Anterior cingulate cortex (tissue), 58 donors: ENCODE results near the gene PADI1.

ENCODE experiments used
- DNase-seq, 58 donors: peaks; one replicate each; lab custom pipeline; 2025; lab: John Stamatoyannopoulos, UW

The PADI1 gene, protein sequence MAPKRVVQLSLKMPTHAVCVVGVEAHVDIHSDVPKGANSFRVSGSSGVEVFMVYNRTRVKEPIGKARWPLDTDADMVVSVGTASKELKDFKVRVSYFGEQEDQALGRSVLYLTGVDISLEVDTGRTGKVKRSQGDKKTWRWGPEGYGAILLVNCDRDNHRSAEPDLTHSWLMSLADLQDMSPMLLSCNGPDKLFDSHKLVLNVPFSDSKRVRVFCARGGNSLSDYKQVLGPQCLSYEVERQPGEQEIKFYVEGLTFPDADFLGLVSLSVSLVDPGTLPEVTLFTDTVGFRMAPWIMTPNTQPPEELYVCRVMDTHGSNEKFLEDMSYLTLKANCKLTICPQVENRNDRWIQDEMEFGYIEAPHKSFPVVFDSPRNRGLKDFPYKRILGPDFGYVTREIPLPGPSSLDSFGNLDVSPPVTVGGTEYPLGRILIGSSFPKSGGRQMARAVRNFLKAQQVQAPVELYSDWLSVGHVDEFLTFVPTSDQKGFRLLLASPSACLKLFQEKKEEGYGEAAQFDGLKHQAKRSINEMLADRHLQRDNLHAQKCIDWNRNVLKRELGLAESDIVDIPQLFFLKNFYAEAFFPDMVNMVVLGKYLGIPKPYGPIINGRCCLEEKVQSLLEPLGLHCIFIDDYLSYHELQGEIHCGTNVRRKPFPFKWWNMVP

DNA sequence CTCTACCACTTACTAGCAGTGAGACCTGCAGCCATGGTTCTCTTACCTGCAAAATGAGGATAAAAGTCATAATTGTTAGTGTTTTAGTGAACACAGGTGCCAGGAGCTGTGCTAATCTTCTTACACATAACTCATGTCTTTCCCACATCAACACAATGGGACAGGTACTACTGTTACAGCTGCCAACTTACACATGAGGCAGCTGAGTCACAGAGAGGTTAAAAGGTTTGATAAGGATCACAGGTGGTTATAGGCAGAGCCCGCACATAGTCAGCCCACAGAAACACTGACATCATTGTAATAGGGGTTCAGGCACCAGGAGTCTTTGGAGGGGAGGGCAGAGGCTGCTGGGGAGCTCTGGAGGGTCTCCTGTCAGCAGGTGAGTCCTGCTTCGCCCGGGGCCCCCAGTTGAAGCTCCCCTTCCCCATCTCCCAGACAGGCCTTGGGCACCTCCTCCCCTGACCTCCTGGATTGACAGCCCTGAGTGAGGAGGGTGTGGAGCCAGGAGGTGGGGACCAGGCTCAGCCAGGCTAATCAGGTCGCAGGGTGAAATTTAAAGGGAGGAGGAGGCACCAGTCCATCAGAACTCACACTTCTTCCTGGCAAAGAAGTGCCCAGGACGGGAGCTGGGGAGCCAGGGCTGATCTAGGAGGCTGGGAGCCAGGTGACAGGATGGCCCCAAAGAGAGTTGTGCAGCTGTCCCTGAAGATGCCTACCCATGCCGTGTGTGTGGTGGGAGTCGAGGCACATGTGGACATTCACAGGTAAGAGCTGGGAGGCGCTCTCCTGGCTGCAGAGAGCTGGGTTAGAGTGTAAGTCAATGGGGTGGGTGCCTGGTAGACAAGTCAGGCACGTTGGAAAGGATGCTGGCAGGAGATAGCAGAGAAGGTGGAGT lies at the start of gene PADI1:
PADI1 (plus strand) TSS at position 583 of the 895 bp plus-strand sequence; CDS start at position 673, 90 bp downstream.
- no peak for DNase-seq

DNA sequence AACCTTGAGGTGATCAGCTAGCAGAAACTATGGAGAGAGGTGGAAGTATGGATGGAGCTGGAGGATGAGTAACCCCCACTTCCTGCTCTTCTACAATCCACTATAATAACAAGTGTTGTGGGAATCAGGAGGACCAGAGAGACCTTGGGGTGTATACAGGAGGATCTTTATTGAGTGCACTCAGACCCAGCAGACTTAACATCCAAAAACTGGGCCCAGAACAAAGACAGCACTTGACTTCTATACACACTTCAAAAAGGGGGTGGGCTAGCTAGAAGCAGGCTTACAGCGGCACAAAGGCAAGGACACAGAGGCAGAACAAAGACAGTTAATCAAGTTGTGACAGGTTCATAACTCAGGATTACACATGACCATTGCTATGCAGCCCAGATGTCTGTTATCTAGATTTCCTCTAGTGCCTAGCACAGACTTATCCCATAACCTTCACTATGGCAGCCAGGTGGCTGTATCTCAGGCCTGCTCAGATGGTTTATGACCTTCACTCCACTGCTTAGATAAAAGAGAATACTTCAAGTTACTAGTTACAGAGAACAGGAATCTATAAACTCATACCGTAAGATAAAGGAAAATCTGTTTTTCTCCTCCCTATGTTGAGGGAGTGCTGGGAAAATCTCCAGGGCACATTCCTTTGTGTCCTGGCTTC lies 49.5 kb upstream of the PADI1 start:
- no peak for DNase-seq

DNA sequence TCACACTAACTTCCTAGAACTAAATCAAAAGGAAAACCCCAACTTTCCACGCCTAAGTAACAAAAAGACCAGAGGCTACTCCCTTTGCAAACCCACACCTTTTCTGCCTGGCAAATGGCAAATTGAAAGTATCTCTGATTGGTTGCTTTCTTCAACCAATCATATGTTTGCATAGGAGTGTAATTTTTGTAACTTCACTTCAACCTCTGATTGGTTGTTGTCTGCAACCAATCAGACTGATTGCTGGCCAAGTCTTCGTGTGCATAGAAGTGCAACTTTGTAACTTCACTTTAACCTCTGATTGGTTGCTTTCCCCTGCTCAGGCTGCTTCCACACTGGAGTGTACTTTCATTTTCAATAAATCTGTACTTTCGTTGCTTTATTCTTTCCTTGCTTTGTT lies 48.8 kb upstream of the PADI1 start:
- DNase-seq = no peak

DNA sequence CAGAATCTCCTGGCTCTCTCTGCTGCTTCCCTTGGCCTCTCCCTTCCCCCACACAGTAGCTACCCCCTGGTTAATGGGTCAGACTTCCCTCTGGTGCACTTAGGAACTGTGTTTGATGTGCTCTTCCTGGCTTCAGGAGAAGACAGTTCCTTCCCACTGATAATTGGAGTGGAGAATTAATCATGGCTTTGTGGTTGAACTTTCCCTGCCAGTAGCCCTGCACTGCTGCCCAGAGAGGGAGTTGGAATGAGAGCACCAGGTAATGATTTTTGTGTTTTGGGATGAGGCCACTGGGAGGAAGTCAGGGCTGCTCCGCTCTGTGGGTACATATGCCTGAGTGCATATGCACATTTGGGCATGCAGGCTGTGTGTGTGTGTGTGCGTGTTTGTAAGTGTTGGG lies 46.0 kb upstream of the PADI1 start:
- DNase-seq = no peak

DNA sequence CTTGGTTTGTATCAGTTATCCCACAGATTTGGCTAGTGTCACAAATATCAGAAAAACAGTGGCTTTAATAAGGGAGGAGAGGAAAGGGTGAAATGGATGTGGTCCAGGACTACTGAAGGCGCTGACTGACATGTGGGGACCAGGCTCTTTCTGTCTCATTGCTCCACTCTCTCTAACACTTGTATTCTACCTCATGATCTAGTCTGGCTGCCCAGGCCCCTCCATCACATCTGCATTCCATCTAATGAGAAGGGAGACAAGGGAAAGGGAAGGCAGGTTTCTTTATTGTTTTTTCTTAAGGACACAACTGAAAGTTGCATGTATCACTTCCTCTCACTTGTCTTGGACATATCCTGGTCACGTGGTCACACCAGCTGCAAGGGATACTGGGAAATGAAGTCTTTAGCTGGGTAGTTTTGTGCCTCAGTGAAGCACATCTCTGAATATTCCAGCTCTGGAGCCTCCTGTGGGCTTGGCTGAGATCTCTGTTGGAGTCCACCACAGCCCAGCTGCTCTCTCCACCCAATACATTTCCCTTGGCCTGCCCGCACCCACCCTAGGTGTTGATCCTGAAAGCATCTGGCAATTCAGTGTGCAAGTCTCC lies 43.7 kb upstream of the PADI1 start:
- DNase-seq = no peak

DNA sequence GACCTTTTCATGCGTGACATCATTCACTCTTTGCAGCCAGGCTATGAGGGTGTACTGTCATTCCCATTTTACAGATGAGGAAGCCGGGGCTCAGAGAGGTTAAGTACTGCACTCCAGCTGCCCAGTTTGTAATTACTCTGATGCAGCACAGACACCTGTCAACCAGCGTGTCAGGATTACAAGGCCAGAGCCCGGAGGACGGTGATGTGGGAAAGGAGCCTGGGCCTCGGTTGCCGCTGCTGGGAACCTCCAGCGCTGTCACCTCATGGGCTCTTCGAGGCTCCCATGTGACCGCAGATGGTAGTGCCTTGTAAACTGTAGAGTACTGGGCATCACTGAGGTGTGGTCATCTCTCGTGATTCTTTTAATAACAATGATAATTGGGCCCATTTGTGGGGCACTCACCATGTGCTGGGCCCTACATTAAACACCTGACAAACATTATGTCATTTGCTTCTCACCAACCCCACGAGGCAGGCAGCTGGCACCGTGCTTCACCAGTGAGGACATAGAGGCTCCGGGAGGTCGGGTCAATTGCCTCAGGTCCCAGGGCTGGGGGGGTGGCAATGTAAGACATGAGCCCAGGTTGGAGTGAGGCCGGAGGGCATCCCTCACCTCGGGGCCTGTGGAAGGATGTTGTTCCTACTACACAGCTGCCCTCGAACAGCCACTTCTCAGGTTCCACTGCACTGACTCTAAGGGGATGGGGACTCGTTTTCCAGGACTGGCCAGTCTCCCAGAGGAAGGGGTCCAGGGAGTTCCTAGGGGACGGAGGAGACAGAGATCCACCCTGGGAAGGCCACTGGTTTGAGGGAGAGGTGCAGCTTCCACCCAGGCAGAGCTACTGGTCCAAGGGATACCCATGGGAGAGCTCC lies 42.8 kb upstream of the PADI1 start:
- DNase-seq = no peak

DNA sequence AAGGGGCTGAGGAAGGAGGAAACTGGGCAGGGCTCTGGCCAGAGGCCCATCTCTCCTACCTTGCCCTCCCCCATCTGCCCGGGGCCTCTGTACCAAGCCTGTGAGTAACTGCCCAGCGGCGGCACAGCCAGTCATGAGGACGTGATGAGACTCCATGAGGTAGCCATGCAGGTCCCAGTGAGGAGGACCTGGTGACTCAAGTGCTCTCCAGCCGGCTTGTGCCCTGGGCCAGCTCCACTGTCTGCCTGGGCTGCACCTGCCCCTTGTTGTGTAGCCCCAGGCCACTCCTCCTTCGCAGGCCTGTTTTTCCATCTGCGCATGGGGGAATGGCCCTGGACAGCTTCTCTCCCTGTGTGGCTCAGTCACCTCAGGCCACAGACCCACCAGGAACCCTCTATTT lies 42.0 kb upstream of the PADI1 start:
- DNase-seq = no peak

DNA sequence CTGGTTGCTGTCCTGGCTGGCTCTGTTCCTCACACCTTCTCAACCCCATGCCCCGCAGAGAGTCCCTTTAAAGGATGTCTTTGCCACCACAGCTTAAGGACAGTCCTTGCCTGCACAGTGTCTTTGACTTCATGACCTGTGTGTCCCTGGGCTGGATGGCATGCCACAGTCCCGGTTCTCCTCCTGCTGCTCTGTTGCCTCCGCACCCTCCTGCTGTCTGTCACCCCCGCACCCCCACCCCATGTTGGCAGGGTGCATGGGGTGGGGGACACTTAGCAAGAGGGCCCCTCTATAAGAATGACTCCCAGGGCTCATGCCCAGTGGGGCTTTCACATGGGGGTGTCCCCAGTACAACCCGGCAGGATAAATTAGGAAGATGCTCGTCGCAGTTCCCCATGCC lies 41.6 kb upstream of the PADI1 start:
- DNase-seq = no peak

DNA sequence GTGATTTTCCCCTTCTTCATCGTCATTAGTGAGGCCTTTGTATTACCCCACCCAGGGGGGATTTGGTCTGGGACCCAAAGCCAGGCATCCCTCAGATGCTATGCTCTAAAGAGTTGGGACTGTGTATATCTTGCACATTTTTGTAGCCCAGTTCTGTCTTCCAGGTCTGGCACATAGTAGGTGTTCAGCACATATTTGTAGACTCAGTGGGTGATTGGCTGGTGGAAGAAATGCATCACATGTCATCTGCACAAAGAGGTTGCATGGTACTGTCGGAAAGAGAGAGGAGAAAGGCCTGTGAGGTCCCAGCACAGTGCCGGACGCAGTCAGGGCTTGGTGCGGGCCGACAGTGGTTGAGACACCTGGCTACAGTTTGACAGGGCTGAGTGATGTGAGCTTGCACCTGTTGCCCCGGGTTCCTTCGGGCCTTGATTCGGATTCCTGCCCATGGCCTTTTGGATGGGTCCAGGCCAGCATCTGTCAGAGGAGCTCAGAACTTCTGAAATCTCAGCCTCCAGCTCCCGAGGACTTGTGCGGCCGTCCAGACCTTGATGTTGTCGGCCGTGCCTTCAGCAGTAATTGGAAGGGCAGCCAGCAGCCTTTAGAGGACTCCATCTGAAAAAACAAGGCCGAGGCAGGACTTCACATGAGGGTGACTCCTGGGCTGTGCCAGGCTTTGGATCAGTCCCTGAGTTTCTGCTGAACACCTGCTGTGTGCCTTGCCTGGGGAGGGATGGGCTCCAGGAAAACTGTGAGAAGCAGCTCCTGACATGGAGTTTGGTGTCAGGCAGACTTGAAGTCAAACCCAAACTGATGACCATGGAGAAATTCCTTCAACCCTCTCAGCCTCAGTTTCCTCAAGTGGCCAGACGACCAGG lies 40.9 kb upstream of the PADI1 start:
- no peak for DNase-seq

DNA sequence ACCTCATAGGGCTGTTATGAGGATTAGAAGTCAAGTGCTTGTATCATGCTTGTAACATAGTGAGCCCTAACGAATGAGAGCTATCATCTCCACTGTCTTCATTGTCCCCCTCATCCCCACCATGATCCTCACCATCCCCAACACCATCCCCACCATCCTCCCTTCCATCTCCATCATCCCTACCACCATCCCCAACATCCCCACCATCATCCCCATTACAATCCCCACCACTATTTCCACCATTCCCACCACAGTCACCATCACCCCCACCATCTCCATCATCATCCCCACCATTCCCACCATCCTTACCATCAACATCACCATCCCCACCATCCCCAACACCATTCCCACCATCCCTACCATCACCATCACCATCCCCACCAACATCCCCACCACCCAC lies 39.1 kb upstream of the PADI1 start:
- no peak for DNase-seq

DNA sequence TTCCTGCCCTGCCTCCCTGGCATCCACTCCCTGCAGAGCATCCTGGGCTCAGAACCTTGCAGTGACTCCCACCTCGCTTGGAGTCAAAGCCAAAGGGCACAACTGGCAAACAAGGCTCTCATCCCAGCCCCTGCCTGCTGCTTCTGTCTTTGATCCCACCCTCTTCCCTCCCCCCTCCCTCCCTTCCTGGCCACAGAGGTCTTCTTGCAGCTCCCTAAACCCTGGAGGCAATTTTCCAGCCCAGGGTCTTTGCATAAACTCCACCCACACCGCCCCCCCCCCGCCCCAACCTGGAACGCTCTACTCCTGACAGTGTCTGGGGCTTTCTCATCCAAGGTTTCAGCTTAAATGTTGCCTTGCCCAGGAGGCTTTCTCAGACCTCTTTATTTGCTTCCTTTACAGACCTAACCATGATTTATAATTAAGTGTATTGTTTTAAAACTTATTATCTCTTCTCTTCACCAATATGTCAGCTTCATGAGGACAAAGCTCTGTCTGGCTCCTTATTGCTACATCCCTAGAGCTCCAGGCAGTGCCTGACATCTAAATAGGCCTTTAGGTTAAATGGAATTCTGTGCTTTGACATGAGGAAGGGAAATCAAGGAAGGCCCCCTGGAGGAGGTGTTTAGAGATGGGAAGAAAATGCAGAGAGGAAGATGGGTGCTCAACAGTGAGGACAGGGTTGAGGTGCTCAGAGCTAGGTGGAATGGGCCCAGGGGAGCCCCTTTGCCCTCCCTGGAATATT lies 37.7 kb upstream of the PADI1 start:
- DNase-seq = no peak

DNA sequence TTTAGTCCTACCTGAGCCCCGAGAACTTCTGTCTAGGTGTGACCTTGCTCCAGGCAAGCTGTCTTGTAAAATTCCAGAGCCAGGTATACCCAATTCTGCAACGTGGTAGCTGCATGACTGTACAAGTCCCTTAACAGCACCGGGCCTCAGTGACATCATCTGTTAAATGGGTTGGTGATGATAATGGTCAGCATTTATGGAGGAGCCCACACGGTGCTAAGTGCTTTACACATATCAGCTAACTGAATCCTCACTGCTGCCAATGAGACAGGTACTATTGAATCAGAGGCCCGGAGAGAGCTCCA lies 37.2 kb upstream of the PADI1 start:
- no peak for DNase-seq

DNA sequence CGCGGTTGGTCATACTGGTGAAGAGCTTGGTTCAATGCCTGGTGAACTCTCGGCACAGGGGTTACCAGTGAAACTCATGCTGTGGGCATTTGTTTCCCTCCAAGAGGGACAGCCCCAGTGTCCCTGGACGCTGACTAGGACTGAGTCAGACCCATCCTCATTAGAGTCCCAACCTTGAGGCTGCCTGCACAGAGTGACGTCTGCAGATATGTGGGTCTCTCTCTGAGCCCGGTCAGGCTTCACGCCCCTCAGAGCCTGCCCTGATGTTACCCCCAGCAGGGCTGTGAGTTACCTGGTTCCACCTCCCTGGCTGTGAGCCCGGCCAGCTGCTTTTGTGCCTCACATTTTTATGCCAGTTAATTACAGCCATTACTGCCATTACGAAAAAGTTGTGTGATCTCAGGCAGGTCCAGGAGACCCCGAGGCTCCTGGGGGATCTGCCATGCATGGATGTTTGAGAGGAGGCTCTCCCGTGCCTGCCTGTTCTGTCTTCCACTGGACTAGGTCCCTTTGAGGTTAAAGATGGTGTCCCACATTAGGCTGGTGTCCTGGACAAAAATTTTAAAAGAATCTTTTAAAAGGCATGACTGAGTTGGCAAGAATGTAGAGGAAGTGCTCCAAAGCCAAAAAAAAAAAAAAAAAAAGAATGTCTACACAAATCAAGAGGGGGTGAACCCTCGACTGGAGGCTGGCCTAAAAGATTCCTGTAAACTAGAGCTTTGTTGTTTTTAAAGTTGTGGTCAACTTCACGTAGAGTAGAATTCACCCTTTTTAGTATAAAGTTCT lies 36.6 kb upstream of the PADI1 start:
- DNase-seq = no peak

DNA sequence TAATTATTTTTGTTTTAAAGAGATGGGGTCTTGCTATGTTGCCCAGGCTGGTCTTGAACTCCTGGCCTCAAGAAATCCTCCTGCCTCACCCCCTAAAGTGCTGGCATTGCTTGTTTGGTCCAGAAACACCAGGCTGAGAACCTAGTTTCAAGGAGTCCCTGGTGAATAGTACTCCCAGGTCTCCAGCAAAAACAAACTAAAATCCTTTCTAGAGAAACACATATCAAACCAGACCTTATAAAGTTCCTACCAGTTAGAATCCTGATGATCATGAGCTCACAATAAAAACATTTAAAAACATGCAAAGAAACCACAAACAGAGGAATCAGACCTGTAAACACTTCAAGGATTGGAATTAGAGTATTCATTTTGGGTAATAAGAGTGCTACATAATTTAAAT lies 34.4 kb upstream of the PADI1 start:
- no peak for DNase-seq

DNA sequence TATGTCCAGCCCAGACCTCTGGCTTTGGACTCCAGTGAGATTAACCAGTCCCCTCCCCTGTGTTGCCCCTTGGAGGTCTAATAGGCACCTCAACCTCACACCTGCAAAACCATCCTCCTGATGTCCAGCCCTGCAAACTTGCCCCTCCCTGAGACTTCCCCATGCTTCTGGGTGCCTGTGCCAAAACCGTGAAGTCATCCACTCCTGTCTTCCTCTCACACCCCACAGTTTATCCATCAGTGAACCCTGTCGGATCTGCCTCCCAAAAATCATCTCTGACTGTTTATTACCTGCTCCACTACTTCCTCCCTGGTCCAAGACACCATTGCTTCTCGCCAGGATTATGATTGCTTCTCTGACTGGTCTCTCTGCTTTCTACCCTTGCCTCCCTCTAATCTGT lies 31.7 kb upstream of the PADI1 start:
- no peak for DNase-seq

DNA sequence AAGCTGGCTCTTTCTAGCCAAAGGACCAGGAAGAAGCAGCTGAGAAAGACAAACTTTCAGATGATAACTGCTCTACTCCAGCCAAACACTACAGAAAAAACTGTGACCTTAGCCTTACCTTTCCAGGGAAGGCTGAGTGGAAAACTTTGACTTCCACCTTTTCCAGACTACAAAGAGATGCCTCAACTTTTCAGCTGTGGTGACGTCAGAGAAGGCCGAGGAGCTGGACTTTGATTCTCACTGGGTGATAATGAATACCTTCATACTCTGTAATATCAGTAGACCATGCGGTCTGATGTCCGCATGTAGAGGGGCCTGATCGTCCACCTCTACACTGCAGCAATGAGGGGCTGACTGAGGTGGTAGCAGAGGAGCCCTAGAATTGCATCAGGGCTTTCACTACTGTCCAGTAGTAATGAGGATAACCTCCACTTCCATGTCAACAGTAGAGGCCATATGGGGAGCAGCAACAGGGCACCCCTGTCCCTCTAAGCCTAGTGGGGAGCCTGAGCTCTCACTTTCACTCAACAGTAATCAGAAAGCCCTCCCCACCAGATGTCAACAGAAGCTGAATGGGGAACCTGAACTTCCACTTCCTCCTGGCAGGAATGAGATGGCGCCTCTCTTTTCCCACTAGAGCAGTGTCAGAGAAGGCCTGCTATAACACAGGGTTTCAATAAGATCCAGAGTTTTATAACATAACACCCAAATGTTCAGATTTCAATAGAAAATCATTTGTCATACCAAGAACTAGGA lies 28.4 kb upstream of the PADI1 start:
- DNase-seq = peak in 1 of 58 donors; percentile 28
